GF-D8 (cell line): Measurements from ENCODE around the gene SQSTM1.

Source experiments
- DNase-seq: peaks from one replicate; lab custom pipeline; 2025; lab: John Stamatoyannopoulos, UW

The SQSTM1 gene

DNA sequence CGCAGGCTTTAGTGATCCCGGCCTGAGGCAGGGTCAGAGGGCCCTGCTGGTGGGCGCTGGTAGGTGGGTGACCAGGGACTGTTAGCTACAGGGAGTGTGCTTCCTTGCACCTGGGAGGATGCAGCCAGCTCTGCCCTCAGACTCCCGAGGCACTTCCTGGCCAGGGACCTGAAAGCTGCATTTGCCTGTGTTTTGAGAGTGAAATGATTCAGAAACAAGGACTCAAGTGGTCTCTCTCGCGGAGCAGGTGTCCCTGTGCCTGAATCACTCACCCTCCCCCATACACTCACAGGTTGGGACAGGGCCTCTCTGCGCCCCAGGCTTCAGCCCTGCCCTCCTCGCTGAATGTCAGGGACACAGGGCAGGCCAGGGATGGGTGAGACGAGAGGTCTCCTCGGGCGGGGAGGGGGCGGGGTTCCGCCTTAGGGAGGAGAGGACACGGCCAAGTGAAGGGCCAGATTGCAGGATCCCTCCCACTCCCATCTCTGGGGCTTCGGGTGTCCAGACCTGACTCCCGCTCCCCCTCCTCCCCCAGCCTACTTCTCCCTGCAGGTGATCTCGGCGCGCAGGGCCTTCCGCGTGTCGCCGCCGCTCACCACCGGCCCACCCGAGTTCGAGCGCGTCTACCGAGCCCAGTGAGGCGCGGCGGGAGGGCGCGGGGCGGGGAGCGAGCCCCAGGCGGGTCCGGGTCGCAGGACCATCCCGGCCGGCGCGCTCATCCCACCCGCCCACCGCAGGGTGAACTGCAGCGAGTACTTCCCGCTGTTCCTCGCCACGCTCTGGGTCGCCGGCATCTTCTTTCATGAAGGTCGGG is 25.4 kb upstream of the SQSTM1 start:
- DNase-seq, result no peak

DNA sequence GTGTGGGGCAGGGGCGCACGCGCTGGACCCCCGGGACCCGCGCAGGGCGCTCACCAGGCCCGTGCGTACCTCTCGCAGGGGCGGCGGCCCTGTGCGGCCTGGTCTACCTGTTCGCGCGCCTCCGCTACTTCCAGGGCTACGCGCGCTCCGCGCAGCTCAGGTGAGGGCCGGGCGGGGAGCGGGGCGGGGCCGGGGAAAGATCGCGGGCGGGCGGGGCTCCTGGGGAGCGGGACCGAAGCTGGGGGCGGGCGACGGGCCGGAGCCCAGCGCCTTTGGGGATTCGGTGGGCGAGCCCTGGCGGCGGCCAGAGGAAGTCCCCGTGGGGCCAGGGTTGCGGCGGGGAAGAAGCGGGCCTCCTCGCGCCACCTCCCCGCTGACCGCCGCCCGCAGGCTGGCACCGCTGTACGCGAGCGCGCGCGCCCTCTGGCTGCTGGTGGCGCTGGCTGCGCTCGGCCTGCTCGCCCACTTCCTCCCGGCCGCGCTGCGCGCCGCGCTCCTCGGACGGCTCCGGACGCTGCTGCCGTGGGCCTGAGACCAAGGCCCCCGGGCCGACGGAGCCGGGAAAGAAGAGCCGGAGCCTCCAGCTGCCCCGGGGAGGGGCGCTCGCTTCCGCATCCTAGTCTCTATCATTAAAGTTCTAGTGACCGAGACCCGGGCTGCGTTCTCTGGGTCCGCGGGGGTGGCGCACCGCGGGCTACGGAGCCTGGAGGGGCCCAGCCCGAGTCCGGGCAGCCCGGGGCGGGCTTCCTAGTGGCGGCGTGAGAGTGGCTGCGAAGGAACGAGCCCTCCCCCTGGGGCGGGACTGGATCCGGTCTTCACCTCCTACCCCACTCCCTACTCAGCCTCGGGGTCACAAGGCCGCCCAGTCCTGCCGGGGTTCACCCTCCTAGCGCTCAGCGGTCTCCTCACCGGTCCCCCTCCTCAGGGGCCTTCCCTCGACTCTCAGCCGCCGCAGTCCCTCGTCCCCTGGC is 24.6 kb upstream of the SQSTM1 start:
- DNase-seq, result peak; percentile 59

DNA sequence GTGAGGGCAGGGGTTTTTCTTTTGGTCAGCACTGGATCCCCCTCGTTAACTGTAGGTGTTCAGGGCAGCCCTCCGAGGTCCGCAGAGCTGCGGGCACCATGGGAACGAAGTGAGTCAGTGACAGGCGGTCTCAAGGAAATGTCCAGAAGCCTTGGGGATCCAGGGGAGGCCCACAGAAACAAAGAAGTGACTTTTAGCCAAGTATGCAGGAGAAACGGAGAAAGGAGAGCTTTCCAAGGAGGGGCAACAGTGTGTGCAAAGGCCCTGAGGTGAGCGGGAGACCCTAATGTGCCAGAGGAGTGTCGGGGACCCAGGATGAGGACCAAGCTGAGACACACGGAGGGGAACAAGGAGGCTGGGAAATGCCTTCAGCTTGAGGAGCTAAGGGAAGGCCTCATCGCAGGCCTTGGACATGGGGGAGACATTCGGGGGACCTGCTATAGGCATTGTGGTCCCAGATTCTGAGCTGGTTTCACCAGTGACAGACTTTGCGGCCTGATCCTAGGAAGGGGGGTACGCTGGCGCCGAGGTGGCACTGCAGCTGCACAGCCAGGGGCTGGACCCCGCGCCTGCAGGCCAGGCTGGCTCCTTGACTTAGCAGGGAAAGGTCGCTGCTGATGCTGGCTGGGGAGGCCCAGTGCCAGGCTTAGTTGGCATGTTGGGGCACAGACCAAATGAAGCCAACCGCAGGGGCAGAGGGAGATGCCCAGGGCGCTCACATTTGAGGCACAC is 23.7 kb upstream of the SQSTM1 start:
- DNase-seq, result no peak

DNA sequence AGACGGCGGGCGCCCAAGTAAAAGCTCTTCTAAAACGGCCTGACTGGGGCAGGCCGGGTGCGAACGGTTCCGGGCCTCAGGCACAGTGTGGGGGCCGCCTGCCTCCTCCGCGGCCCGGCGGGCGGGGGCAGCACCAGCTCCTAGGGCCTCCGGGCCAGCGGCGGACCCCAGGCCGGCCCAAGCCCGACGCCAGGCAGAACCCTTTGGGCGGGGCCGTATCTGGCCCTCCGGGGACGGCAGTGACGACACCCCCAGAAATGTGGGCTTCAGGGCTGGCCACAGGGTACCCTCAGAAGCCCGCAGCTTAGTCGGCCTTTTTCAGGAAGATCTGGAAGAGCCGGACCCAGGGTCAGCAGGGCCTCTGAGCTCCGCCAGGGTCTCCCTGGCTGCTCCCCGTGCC is 23.0 kb upstream of the SQSTM1 start:
- DNase-seq, result no peak

DNA sequence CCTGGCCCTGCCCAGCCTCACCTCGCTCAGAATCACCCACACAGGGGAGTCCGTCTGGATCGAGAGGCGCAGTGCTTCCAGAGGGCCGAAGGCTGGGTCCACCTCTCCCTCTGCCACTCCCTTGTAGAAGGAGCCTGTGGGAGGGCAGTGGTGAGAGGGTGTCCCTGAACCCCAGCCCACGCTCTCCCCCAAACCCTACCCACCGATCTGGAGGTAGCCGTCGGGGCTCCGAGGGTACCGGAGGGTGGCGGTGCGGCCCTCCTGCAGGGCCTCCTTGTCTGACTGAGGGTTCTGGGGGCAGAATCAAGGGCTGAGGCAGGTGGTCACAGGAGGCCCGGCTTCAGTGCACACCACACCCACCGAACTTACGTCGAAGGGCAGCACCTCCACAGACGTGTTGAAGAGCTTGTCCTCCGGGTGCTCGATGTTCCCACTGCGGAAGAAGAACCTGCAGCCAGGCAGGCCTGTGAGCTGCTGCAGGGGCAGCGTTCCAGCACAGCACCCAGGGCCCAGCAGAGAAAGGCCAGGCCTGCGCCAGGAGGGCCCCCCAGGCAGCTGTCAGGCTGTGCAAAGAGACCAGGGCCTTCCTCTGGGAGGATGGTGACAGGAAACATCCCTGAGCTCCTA is 22.4 kb upstream of the SQSTM1 start:
- no peak for DNase-seq

DNA sequence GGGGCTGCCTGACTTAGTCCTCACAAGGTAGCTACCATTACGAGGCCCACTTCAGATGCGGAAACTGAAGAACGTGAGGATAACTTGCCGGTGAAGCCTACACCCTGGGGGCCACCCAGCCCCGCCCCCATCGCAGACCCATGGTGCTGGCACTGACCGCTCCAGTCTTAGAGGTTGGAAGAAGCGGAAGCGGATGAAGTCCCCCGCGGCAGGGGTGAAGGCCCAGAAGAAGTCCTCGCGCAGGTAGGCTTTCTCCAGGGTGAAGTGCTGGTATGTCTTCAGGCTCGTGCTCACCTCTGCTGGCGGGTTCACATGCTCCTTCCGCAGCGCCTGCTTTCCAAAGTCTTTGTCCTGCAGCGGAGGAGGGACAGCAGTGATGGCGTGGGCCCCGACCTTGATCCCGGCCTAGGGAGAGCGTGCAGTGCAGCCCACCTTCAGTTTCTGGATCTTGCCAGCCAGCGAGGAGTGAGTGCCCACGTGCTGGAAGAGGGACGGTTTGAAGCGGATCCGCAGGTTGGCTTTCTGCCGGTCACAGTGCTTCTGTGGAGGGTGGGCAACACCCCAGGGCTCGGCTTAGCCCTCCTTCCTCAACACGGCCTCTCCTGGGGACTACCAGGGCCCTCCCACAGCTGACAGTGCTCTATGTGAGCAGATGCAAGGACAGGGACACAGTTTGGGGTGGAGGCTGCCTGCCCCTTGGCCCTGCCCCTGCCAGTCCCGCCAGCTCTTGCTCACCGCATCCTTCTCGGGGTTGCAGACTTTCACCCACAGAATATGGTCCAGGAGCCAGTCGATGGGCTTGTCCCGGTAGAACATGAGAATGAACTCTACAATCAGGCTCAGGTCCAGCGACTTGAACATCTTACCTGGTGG is 21.7 kb upstream of the SQSTM1 start:
- no peak for DNase-seq

DNA sequence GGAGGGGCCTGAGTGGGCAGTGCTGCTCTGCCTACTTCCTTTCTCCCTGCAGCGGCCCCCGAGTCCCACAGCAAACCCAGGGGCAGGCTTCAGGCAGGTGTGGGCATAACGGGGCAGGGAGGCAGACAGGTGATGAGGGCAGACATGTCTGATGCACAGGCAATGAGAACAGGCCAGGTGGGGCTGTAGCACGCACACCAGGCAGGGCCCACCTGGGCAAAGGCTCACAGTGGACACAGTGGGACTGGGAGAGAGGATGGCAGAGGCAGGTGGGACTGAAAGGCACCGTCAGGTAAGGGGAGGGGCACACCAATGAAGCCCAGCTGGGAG is 21.1 kb upstream of the SQSTM1 start:
- no peak for DNase-seq

DNA sequence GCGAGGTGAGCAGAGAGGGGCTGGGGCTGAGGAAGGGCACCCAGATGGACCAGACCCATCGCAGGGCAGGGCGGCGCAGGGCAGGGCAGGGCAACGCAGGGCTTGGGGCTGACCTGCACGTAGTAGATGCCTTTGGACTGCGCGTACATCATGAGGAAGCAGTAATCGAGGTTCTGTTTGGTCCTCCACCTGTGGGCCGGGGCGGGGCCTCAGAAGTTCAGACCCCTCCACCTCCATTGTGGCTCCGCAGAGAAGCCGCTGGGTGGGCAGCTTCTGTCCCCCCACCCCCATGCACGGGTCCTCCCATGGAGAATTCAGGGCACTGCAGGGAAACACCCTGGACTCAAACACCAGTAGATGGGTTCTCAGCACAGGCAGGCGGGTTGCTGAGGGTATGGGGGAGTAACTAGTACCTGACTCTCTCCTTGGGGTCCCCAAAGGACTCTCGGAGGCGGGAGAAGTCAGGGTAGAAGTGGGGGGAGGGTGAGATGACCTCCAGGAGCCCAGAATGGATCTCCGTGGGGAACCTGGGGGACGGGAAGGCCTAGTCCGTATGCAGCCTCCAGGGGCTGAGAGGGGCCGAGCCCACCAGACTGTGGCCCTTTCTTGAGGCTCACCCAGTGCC is 20.5 kb upstream of the SQSTM1 start:
- no peak for DNase-seq

DNA sequence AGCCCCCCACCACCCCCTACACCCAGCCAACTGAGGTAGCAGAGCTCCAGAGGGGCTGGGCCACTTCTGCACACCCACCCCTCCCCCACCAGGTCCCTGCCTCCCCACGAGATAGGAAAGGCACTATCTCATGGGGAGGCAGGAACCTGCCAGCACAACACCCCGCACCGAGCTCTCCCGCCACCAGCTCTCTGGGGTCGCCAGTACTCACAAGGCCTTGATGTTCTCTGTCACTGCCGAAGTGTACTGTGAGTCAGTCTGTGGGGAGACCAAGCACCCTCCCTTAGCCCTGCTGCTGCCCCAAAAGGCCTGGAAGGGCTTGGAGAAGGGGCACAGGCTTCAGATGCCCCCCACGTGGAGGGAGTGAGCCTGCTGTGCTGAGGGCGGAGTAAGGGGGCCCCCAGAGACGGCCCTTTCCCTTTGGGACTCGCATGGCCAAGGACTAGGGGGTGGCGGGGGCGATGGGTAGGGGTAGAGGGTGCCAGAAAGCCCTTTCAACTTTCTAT is 20.0 kb upstream of the SQSTM1 start:
- no peak for DNase-seq

DNA sequence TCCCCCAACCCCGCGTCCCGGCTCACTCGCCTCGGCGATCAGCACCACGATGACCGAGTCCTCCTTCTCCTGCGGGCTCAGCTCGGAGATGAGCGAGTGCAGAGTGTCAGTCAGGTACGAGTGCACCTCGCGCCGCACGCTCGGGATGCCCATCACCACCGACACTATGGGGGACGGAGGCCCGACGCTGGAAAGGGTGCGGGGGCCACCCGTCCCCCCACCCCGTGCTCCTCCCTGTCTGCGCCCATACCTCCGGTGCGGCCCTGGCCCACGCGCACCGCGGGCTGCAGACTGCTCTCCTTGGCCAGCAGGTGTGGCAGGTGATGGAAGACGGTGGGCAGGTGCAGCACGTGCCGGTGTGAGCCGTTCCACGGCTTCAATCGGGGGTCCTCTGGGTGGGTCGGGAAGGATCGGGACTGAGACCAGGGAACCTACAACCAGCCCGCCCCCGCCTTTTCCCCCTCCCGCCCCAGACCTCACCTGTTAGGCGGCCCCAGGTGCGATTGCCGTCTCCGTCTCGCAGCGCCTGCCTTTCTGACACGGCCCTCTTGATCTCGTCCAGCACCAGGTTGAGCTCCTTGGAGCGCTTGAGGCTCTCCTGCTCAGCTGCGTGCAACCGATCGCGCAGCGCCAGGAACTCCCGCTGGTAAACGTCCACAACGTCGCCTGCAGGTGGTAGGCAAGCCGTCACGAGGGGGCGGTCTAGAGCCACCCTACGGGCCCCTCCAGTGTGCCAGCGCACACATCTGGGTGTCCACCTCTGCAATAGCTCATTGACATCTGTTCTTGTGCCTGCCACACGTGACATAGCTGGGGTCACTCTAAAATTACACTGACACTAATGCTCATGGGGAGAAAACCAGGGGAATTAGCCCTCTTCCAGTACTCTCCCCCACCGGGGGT is 19.1 kb upstream of the SQSTM1 start:
- DNase-seq, result no peak

DNA sequence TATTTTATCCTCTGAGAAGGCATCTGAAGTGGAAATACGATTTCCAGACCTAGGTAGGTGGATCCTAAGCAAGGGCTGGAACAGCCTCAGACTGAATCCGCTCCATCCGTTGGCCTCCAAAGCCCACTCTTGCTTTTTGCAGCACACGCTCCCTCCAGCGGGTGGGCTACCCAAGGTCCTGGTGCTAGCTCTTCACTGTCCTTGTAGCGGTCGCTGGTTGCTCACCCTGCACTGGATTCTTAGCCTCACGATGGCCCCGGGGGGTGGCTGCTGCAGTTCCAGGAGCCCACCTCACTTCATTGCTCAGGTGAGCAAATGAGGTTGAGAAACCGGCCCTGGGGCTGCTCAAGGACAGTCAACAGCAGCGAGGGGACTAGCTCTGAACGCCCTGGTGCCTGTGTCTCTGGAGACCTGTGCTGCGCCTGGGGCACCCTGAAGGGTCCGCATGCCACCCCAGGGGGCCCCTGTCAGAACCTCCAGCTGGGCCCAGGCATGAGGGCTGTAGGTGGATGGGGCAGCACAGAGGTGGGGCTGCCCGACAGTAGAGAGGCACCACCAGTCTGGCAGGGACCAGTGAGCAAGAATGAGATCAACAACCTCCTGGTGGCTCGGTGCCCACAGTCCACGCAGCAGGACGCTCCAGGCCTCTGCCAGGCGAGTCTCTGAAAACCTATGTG is 18.4 kb upstream of the SQSTM1 start:
- no peak for DNase-seq

DNA sequence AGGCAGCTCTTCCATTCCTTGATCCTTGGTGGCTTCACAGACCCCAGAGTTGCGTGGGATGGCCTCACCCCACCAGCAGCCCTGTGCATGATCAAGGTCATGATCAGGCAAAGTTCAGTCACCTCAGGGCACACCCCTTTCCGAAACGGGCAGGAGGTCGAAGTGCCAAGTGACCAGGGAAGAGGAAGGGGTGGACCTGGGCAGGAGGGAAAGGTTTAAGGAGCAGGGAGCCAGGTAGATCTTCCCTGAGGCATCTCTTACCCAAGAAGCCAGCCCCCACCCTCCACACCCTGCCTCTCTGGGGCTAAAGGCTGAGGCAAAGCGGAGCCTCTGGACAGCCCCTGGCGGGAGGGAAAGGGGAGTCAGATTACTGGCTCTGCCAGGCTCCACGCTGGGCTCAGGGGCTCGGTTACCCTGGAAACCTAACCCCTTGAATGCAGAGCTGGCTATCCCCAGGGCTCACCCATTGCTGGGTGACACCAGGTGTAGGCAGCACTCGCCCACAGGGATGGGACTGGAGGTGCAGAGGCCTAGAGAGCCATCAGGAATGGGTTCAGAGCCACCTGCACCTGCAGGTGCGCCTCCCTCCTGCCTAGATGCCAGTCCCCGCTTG is 17.6 kb upstream of the SQSTM1 start:
- DNase-seq, result no peak

DNA sequence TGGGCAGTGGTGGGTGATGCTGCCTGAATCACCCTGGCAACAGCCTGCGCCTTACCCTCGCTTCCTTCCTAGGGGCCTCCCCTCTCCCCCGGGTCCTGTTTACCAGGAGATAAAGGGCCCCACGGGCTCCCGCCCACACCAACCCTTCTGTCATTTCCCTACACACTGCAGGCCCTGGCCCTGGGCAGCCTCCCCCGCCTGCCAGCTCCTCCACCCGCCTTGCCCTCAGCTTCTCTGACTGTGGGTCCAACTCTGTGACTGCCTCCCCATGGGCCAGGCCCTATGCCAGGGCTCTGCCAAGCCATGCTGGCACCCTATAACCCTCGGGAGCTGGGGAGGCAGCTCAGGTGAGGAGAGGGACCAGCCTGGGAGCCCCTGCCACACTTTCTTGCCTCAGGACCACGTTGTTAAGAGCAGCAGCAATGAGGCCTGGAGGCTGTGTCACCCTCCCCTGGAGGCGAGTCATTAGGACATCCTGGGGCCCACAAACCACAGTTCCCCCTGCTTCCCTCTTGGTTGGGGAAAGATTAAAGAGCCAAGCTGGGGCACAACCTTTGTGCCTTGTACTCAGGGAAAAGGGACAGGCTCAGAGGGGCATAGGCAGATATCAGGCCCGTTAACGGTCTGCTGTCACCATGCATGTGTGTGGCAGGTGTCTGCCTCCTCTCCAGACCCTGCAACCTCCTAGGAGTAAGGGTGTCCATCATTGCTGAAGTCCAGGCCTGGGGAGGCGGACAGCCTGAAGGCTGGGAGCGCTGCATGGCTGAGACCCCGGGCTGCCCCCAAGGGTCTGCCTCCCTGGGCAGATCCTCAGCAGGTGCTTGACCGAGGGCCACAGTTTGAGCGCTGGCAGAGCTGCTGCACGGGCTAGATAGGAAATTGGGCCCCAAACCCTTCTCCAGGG is 16.8 kb upstream of the SQSTM1 start:
- DNase-seq, result peak; percentile 86

DNA sequence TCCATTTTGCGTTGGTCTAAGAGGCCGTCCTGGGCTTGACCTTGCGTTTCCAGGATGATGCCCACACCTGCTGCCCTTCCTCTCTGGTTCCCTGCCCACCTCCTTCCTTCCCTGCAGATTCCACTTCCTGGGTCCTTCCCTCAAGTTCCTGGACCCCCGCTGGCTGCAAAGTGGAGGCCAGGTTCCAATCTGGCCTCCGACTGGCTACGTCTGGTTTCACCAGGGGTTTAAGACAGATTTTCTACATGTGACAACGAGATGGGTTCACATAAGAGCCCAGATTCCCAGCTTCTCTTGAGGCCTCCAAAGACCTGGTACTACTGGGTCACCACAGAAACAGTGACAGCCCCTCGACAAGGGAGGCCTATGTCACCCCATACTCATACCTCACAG is 16.2 kb upstream of the SQSTM1 start:
- DNase-seq, result no peak

DNA sequence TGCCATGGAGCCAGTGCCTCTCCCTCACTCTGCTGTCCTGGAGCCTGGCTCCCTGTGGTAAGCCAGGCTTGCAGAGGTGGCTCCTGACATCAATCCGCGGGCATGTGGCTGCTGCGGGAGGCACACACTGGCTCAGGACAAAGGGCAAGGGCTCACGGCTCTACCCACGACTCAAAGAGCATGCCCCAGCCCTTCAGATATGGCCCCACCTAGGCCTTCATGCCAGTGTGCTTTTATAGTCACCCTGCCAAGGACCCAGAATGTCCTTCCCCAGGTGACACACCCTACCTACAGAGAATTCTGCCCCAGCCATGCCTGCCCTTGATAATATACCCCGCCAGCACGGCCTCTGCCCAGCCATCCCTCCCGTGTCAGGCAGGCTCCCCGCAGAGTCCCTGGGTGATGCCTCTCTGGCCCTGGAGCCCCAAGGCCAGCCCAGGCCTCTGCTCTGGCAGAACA is 15.6 kb upstream of the SQSTM1 start:
- no peak for DNase-seq

DNA sequence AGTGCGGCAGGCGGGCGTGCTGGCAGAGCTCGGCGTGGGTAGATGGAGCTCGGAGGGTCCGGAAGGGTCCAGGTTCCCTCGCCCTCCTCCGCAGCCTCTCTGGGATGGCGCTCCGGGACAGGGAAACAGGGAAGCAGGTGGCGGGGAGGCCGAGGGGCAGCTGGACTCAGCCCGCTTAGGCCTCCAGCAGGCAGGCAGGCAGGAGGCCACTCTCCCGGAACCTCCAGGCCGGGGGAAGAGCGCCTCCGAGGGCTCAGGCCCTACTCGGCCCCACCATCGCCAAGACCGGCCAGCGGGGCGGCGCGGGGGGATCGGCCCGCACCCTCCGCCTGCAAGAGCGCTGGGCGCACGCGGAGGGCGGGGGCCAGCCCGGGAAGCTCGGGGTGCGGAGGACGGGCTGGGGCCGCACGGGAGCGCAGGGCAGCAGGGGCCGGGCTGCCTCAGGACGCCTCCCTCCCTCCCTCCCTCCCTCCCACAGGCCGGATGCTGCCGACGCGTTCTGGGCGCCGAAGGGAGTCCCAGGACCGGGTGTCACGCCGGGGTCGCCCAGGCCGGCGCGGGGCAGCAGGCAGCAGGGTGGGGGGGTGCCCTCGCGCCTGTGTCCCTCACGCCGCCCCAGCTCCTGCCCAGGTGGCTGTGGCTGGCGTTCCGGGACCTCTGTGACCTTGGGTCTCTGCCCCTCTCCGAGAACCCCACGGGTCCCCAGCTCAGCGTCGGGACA is 15.0 kb upstream of the SQSTM1 start:
- no peak for DNase-seq
